Measurements from ENCODE around the gene BCL6.
"Not testable (repeated sequence)": the region's sequence is repeated elsewhere in the genome, so short reads cannot be mapped to it uniquely, and the experiment has no call there.

Gene BCL6

DNA sequence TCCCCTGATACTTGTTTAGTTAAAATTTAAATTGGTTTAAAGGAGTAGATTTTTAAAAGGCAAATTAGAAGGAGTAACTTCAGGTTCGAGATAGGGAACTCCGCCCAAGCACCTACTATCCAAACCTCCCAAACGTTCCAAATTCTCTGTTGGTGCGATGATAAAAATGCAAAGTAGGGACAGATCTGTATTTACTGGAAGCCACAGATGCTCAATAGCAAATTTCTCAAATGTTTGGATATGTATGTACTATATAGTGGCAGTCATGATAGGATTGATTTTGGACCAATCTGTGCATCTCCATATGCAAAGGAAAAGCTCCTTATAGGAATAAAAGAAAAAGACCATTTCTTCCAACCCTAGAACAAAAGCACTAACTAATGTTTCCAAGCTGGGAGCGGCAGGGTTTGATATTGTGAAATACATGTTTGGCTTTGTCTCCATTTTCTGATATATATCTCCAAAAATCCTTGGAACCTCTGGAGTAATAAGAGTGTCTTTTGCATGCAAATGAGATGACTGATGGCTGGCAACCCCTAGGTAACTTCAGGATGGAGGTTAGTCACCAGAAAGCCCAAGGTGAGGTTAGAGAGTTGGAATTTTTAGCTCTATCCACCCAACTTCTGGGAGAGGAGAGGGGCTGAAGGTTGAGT, 58.5 kb downstream of the BCL6 start:
- H3K4me3 ChIP-seq (ENCODE audit: low read depth, low read length) = no peak overlapping the region
- H3K9ac ChIP-seq (ENCODE audit: low read length) = no peak overlapping the region
- no peaks in the 10 kb centered on the region for H3K27me3 ChIP-seq (ENCODE audit: control insufficient read depth, insufficient read depth, low read length)
- peaks cover 30% of the 10 kb centered on the region for H3K9me3 ChIP-seq (ENCODE audit: control insufficient read depth, insufficient read depth, low read depth, low read length)
- no peaks in the 10 kb centered on the region for H3K36me3 ChIP-seq (ENCODE audit: control insufficient read depth, insufficient read depth, low read length)
- H3K4me1 ChIP-seq (ENCODE audit: control insufficient read depth, insufficient read depth, low read length) = no peaks in the 10 kb centered on the region
- H3K27ac ChIP-seq (ENCODE audit: low read depth, low read length) = no peak overlapping the region

- Histone ChIP-seq H3K27me3 (ENCODE audit: control insufficient read depth, insufficient read depth, low read length) (no peaks in the 10 kb centered on the region), H3K36me3 (ENCODE audit: control insufficient read depth, insufficient read depth, low read length) (no peaks in the 10 kb centered on the region), H3K4me1 (ENCODE audit: control insufficient read depth, insufficient read depth, low read length) (no peaks in the 10 kb centered on the region), H3K9ac (ENCODE audit: low read length) (no peak overlapping the region), H3K27ac (ENCODE audit: low read depth, low read length) (no peak overlapping the region), H3K4me3 (ENCODE audit: low read depth, low read length) (no peak overlapping the region), H3K9me3 (ENCODE audit: control insufficient read depth, insufficient read depth, low read depth, low read length) (peaks cover 30% of the 10 kb centered on the region)
Measured at GRCh38 chr3:187685948-187686347, 59.3 kb downstream of the BCL6 start.

DNA sequence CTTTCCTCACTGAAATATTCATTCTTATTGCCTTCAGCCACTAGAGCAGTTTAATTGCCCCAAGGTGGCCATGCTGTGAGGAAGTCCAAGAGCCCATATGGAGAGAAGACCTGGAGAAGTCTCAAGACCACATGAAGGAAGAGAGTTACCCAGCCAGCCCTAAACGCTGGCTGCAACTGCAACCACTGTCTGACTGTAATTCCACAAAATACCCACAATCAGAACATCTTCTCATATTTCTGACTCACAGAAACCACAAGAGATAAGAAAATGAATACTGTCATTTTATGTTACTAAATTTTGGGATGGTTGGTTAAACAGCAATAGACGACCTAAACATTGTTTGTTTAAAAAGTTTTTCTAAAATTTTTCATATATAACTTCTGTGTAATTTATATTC, 60.4 kb downstream of the BCL6 start:
- Histone ChIP-seq H3K4me3 (ENCODE audit: low read depth, low read length) (no peak overlapping the region), H3K4me1 (ENCODE audit: control insufficient read depth, insufficient read depth, low read length) (no peaks in the 10 kb centered on the region), H3K27me3 (ENCODE audit: control insufficient read depth, insufficient read depth, low read length) (no peaks in the 10 kb centered on the region), H3K27ac (ENCODE audit: low read depth, low read length) (no peak overlapping the region), H3K36me3 (ENCODE audit: control insufficient read depth, insufficient read depth, low read length) (no peaks in the 10 kb centered on the region), H3K9ac (ENCODE audit: low read length) (no peak overlapping the region), H3K9me3 (ENCODE audit: control insufficient read depth, insufficient read depth, low read depth, low read length) (peaks cover 30% of the 10 kb centered on the region)

GRCh38 chr3:187684444-187684843, 60.8 kb downstream of the BCL6 start:
- Histone ChIP-seq H3K9ac (ENCODE audit: low read length) (no peak overlapping the region), H3K27me3 (ENCODE audit: control insufficient read depth, insufficient read depth, low read length) (no peaks in the 10 kb centered on the region), H3K4me1 (ENCODE audit: control insufficient read depth, insufficient read depth, low read length) (peaks cover under 1% of the 10 kb centered on the region; the same call in 1 of the 2 replicates), H3K36me3 (ENCODE audit: control insufficient read depth, insufficient read depth, low read length) (no peaks in the 10 kb centered on the region), H3K9me3 (ENCODE audit: control insufficient read depth, insufficient read depth, low read depth, low read length) (peaks cover 30% of the 10 kb centered on the region), H3K4me3 (ENCODE audit: low read depth, low read length) (no peak overlapping the region), H3K27ac (ENCODE audit: low read depth, low read length) (no peak overlapping the region)

- H3K9ac ChIP-seq (ENCODE audit: low read length); H3K36me3 ChIP-seq (ENCODE audit: control insufficient read depth, insufficient read depth, low read length); H3K4me3 ChIP-seq (ENCODE audit: low read depth, low read length); H3K27ac ChIP-seq (ENCODE audit: low read depth, low read length); H3K27me3 ChIP-seq (ENCODE audit: control insufficient read depth, insufficient read depth, low read length); H3K4me1 ChIP-seq (ENCODE audit: control insufficient read depth, insufficient read depth, low read length): not testable (repeated sequence)
- H3K9me3 ChIP-seq (ENCODE audit: control insufficient read depth, insufficient read depth, low read depth, low read length) = peaks cover 22% of the 10 kb centered on the region
Measured at GRCh38 chr3:187681756-187682155, 63.5 kb downstream of the BCL6 start.

GRCh38 chr3:187679638-187680396, 65.5 kb downstream of the BCL6 start:
- Histone ChIP-seq H3K4me3 (ENCODE audit: low read depth, low read length) (no peak overlapping the region), H3K9ac (ENCODE audit: low read length) (no peak overlapping the region), H3K27me3 (ENCODE audit: control insufficient read depth, insufficient read depth, low read length) (no peaks in the 10 kb centered on the region)

DNA sequence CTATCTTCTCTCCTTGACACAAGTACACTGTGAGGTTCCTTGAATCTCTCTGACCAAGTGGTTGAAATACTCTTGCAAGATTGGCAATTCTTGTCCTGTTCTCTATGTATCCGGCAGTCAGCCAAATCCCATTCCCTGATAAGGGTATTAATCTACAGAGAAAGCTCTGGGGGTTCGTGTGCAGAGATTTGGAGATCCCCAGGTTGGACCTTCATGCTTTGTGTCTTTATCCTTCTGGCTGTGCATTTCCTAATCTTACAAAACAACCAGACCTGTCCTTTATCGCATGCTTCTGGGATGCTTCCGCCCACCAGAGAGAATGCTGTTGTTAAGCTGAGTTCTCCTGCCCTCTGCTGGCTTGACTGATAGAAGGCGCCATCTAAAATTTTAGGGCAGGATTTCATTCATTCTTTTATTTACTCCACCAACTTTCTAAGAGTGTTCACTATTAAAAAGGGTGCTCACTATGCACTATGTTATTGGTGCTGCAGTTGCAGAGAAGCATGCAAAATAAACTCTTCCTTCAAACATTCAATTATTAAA, 66.5 kb downstream of the BCL6 start:
- Histone ChIP-seq H3K27ac (ENCODE audit: low read depth, low read length) (no peak overlapping the region), H3K4me3 (ENCODE audit: low read depth, low read length) (no peak overlapping the region), H3K27me3 (ENCODE audit: control insufficient read depth, insufficient read depth, low read length) (no peaks in the 10 kb centered on the region), H3K9me3 (ENCODE audit: control insufficient read depth, insufficient read depth, low read depth, low read length) (no peaks in the 10 kb centered on the region), H3K9ac (ENCODE audit: low read length) (no peak overlapping the region), H3K36me3 (ENCODE audit: control insufficient read depth, insufficient read depth, low read length) (no peaks in the 10 kb centered on the region), H3K4me1 (ENCODE audit: control insufficient read depth, insufficient read depth, low read length) (peaks cover 9% of the 10 kb centered on the region; the same call in 1 of the 2 replicates)

More at GRCh38 chr3:187679638-187680396, 65.5 kb downstream of the BCL6 start:
- Histone ChIP-seq H3K9me3 (ENCODE audit: control insufficient read depth, insufficient read depth, low read depth, low read length) (0 out of 2 replicates have a peak, but pooled peaks cover 4% of the 10 kb centered on the region), H3K4me1 (ENCODE audit: control insufficient read depth, insufficient read depth, low read length) (peaks cover 9% of the 10 kb centered on the region; the same call in 1 of the 2 replicates), H3K27ac (ENCODE audit: low read depth, low read length) (no peak overlapping the region), H3K36me3 (ENCODE audit: control insufficient read depth, insufficient read depth, low read length) (no peaks in the 10 kb centered on the region)

DNA sequence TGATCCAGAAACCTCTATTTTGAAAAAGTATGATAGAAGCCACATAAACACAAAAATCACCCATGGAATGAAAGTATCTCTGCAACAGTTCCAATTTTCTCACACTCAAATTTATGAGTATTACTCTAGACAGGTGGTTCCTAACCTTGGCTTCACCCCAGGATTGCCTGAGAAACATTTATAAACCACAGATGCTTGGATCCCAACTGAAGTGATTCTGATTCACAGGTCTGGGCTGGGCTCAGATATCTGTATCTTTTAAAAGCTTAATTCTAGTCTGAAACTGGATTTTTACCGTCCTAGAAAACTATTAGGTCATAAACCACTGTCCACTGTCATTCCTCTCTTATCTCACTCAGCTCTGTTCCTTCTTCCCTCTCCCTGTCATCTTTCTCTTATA, 67.7 kb downstream of the BCL6 start:
- peaks cover 9% of the 10 kb centered on the region; the same call in 1 of the 2 replicates for H3K4me1 ChIP-seq (ENCODE audit: control insufficient read depth, insufficient read depth, low read length)
- peaks cover 7% of the 10 kb centered on the region for H3K27me3 ChIP-seq (ENCODE audit: control insufficient read depth, insufficient read depth, low read length)
- no peak overlapping the region for H3K4me3 ChIP-seq (ENCODE audit: low read depth, low read length)
- H3K9ac ChIP-seq (ENCODE audit: low read length) = no peak overlapping the region
- H3K9me3 ChIP-seq (ENCODE audit: control insufficient read depth, insufficient read depth, low read depth, low read length) = no peaks in the 10 kb centered on the region
- H3K36me3 ChIP-seq (ENCODE audit: control insufficient read depth, insufficient read depth, low read length) = no peaks in the 10 kb centered on the region
- H3K27ac ChIP-seq (ENCODE audit: low read depth, low read length) = no peak overlapping the region

GRCh38 chr3:187673012-187673411, 72.3 kb downstream of the BCL6 start:
- no peaks in the 10 kb centered on the region for H3K9me3 ChIP-seq (ENCODE audit: control insufficient read depth, insufficient read depth, low read depth, low read length)
- H3K27ac ChIP-seq (ENCODE audit: low read depth, low read length) = no peak overlapping the region
- no peak overlapping the region for H3K4me3 ChIP-seq (ENCODE audit: low read depth, low read length)
- no peak overlapping the region for H3K9ac ChIP-seq (ENCODE audit: low read length)
- peaks cover 7% of the 10 kb centered on the region; the same call in 1 of the 2 replicates for H3K4me1 ChIP-seq (ENCODE audit: control insufficient read depth, insufficient read depth, low read length)
- no peaks in the 10 kb centered on the region for H3K36me3 ChIP-seq (ENCODE audit: control insufficient read depth, insufficient read depth, low read length)
- peaks cover 41% of the 10 kb centered on the region for H3K27me3 ChIP-seq (ENCODE audit: control insufficient read depth, insufficient read depth, low read length)
